RWPE2 (cell line): ENCODE measurements around the gene ASIC3.

Experiments used
- ATAC-seq: fragments of 200-7000 bp; cut with Tn5 transposase; 3 replicates; pipeline ENCODE4 v1.9.1; 2021; ENCODE audit warnings: low read depth
- DNase-seq: peaks from one replicate; pipeline ENCODE4 v3.0.0-alpha.2; 2020; ENCODE audit warnings: low spot score
- H3K27ac ChIP-seq: fragments of 450-650 bp; 2 replicates; pipeline ENCODE4 v1.5.1; 2017; ENCODE audit warnings: mild to moderate bottlenecking; ENCODE audit not compliant: poor library complexity, severe bottlenecking
- H3K27me3 ChIP-seq: fragments of 250-450 bp; sonication (Bioruptor Pico); 2 replicates; pipeline ENCODE4 v1.5.1; 2021; ENCODE audit warnings: mild to moderate bottlenecking, moderate library complexity; ENCODE audit not compliant: insufficient read depth, poor library complexity, severe bottlenecking
- H3K36me3 ChIP-seq: fragments of 250-450 bp; sonication (Bioruptor Pico); 2 replicates; pipeline ENCODE4 v1.5.1; 2020; ENCODE audit warnings: low read depth, mild to moderate bottlenecking, moderate library complexity
- H3K4me1 ChIP-seq: fragments of 250-450 bp; sonication (Bioruptor Pico); 2 replicates; pipeline ENCODE4 v1.5.1; 2021; ENCODE audit warnings: mild to moderate bottlenecking, moderate library complexity; ENCODE audit not compliant: insufficient read depth, poor library complexity, severe bottlenecking
- H3K4me3 ChIP-seq: fragments of 250-450 bp; sonication (Bioruptor Pico); 2 replicates; pipeline ENCODE4 v1.5.1; 2021; ENCODE audit warnings: mild to moderate bottlenecking, moderate library complexity; ENCODE audit not compliant: severe bottlenecking
- H3K9me3 ChIP-seq: fragments of 250-450 bp; sonication (Bioruptor Pico); 2 replicates; pipeline ENCODE4 v1.5.1; 2021; ENCODE audit warnings: mild to moderate bottlenecking, moderate library complexity; ENCODE audit not compliant: severe bottlenecking
- CTCF ChIP-seq: fragments of 450-650 bp; IDR thresholded peaks from one replicate; pipeline ENCODE4 v1.5.1; 2017; ENCODE audit warnings: mild to moderate bottlenecking, moderate library complexity; ENCODE audit not compliant: poor library complexity, severe bottlenecking

The ASIC3 gene

GRCh38 chr7:151028131-151028947 is 20.0 kb upstream of the ASIC3 start, which contains the start of gene ABCB8:
Gene ABCB8, plus strand, starts transcription at chr7:151028450. Its CDS starts 66 bp downstream, at chr7:151028516.
- TF ChIP-seq CTCF = peak; percentile 57
- Histone ChIP-seq H3K27ac (peak within 1 kb of the TSS; percentile 28), H3K36me3 (no peaks in the 10 kb centered on the region), H3K4me1 (peaks cover 14% of the 10 kb centered on the region), H3K27me3 (no peaks in the 10 kb centered on the region), H3K4me3 (peak within 1 kb of the TSS; percentile 78), H3K9me3 (no peaks in the 10 kb centered on the region)
- ATAC-seq (peak; percentile 91), DNase-seq (peak; percentile 98)

GRCh38 chr7:151028948-151029501 is 19.3 kb upstream of the ASIC3 start:
- peak overlapping the region; percentile 78 for H3K4me3 ChIP-seq
- DNase-seq = no peak
- no peaks in the 10 kb centered on the region for H3K27me3 ChIP-seq
- no peak for ATAC-seq
- H3K27ac ChIP-seq = peak overlapping the region; percentile 28
- no peaks in the 10 kb centered on the region for H3K36me3 ChIP-seq
- H3K4me1 ChIP-seq = peaks cover 14% of the 10 kb centered on the region
- H3K9me3 ChIP-seq = no peaks in the 10 kb centered on the region
- peak; percentile 32 for TF ChIP-seq CTCF

GRCh38 chr7:151031011-151031410 is 17.3 kb upstream of the ASIC3 start:
- Histone ChIP-seq H3K4me3 (no peak overlapping the region), H3K4me1 (peaks cover 14% of the 10 kb centered on the region), H3K27me3 (no peaks in the 10 kb centered on the region), H3K27ac (no peak overlapping the region), H3K9me3 (no peaks in the 10 kb centered on the region), H3K36me3 (no peaks in the 10 kb centered on the region)
- no peak for DNase-seq
- no peak for TF ChIP-seq CTCF
- ATAC-seq = no peak

DNA sequence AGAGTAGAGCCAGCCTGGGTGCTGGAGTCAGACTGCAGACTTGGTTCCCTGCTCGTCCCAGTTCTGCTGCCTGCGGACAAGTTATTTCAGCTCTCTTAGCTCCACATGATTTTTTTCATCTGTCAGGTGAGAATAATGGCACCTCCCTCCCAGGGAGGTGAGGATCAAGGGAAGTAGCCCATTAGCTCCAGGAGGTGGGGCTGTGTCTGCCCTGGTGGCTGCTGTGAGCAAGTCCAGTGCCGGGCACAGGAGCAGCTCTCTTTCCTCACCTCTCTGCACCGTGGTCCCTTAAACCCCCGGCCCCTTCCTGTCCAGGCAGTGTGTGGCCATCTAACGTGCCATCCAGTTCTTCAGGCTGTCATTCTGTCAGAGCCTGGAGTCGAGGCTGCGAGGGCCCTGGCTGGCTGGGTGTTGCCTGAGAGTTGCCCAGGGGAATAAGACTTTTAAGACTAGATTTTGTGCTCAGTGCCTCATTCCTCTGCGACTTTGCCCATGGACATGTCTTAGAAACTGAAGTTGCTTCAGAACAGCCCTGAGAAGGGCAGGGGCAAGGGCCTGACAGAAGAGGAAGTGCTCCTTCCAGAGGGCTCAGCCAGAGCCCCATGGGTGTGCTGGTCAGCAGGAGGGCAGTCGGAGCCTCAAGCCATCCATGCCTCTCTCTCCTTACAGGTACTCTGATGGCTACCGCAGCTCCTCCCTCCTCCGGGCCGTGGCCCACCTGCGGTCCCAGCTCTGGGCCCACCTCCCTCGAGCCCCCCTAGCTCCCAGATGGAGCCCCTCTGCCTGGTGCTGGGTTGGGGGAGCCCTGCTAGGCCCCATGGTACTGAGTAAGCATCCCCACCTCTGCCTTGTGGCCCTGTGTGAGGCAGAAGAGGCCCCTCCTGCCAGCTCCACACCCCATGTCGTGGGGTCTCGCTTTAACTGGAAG is 15.1 kb upstream of the ASIC3 start:
- no peak for ATAC-seq
- no peak for DNase-seq
- no peak overlapping the region for H3K4me3 ChIP-seq
- no peak overlapping the region for H3K27ac ChIP-seq
- H3K36me3 ChIP-seq = no peaks in the 10 kb centered on the region
- no peak for TF ChIP-seq CTCF
- no peaks in the 10 kb centered on the region for H3K27me3 ChIP-seq
- H3K4me1 ChIP-seq = no peaks in the 10 kb centered on the region
- H3K9me3 ChIP-seq = no peaks in the 10 kb centered on the region
